ENCODE measurements around the gene GRM8.

Gene GRM8

DNA sequence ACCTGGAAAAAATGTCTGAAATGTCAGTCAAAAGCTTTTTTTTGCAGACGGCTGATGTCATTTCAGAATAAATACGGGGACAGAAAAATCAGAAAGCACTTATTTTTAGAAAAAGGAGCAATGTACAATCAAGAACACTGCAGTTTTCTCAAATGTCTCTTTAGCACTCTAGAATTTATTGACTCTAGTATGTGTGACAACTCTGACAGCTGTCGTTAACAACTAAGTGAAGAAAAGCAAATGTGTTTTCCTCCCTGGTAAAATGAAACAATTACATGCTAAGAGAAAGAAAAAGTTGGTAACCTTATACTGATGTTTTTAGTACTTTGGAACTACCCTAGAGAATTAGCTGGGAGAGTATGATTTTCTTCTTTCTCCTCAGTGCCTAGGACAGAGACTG, 497.4 kb downstream of the GRM8 start:
- H3K4me3 ChIP-seq (ENCODE audit: low read depth, low read length) = no peak overlapping the region

DNA sequence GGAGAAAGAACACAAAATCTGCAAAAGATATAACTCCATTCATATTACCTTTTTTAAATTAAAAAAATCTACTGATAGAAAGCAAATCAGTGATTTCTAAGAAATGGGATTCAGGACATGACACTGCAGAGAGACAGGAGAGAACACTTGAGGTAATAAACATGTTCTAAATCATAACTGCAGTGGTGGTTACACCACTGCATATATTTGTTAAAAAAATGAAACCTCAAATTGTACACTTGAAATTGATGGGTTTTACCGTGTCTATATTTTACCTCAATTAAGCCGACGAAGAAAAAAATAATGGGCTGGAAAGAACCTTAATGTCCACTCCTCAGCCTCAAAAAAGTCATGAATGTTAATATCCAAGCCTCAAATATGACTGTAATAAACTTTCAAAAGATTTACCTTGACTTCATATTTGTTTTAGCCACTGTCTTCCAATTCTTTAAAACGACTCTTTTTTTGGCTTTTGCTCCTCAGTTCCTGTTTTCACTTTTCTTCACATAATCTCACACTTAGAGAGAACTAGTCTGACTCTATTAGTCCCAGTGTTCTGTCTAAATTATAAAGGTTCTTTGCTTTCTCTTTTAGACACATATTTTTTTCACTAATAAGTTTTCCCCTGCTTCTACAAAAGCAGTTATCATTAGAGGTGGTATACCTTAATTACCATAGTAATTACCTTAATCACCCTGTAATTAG, 502.4 kb downstream of the GRM8 start:
- no peak overlapping the region for H3K4me3 ChIP-seq (ENCODE audit: low read depth, low read length)

DNA sequence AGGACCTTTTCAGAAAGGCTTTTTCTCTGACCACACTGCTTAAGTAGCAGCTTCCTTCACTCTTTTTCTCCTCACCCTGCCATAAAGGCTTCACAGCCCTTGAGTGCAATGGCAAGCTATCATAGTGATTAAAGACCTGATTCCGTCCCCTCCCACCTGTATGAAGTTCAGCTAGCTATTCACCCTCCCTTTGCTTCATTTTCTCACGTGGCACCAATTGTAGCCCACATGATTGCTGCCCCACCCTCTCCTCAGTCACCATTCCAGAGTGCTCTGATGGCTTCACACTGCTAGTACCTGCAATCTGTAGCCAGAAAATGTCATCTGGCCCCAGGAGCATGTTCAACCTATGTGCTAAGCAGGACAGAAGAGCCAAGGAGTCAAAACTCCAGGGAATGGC, 523.8 kb downstream of the GRM8 start:
- H3K4me3 ChIP-seq (ENCODE audit: low read depth, low read length) = no peak overlapping the region

DNA sequence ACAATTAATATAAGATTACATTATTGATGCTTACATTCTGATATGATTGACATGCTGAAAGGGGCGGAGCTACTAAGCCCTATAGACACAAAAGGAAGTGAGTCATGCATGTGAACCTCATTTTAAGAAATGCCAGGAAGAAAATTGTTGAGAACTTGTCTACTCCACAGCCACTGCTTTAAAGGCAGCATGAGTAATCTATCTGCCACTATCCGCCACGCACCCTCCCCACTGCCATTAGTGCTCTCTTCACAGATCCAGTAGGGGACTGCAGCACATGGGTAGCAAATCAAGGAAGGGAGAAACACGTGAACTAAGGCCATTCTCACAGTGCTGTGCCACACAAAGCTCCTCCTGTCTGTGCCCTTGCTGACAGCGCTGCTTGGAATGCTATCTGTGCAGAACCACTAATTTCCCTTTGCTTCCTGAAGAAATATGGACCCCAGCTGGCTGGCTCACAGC, 524.8 kb downstream of the GRM8 start:
- H3K4me3 ChIP-seq (ENCODE audit: low read depth, low read length) = no peak overlapping the region

DNA sequence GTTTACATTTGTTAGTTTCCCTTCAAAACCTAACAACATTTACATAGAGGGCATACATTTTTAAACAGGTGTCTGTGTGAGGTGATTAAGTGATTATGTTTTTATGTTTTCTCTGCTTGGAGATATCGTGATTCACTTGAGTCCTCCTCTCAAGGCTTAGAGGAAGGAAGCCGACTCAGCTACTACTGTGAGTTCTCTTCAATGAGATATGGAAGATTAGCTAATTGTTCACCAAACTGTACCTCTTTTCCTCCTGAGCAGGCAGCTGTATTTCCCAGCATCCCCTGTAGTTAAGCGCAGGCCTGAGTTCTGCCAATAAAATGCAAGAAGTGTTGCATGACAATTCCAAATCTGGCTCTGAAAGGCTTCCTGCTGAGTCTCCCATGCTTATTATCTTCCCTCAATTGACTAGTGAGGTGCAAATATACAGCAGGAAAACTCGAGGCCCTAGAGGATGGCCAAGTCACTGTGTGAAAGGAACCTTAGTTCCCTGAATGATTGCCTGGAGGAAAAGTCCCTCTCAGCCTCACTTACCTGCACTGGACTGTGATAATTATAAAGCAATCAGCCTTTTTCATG, 528.7 kb downstream of the GRM8 start:
- H3K4me3 ChIP-seq (ENCODE audit: low read depth, low read length) = no peak overlapping the region

DNA sequence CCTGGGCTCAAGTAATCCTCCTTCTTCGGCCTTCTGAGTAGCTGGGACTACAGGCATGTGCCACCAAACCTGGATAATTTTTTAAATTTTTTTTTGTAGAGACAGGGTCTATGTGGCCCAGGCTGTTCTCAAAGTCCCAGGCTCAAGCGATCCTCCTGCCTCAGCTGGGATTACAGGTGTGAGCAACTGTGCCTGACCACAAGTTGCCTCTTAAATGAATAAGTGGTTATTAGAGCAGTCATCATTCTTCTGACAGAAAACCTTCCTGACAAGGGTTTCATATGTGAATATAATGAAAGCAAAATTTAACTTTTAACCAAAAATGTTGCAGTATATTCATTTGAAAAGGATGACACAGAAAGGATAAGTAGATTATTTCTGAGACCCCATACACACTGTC, 532.5 kb downstream of the GRM8 start:
- H3K4me3 ChIP-seq (ENCODE audit: low read depth, low read length) = no peak overlapping the region

DNA sequence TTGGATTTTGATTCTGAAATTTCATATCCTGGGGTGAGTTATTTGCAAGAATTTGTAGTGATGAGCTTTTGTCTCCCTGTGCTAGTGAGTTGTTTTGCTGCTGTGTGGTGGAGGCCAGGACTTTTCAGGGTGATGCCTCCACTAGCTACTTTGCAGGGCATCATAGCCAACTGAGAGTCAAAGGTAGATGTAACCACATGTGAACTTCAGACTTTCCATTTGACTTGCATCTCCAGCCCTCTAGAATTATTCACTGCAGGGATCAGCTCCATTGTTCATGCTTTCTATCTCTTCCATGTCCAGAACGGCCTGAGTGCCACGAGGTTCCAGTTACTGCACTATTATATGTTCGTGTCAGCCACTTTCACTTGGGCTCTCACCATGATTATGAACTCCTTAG, 534.3 kb downstream of the GRM8 start:
- H3K4me3 ChIP-seq (ENCODE audit: low read depth, low read length) = no peak overlapping the region

DNA sequence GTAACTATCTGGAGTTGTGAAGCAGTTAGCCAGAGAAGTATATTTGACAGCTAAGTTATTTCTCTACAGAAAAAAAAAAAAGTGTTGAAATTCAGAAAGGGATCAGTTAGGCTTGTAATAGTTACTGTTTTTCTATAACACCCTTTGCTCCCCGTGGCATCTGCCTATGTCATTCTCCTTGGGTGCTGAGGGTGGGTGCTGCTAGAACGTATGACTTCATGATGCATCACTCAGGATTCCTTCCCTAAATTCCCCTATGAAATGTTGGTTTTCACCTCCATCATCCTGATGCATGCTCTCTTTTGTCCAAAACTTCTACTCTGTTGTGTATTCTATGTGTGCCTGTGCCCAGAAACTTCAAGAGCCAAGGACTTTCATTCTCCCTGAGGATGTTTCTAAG, 536.4 kb downstream of the GRM8 start:
- no peak overlapping the region for H3K4me3 ChIP-seq (ENCODE audit: low read depth, low read length)

DNA sequence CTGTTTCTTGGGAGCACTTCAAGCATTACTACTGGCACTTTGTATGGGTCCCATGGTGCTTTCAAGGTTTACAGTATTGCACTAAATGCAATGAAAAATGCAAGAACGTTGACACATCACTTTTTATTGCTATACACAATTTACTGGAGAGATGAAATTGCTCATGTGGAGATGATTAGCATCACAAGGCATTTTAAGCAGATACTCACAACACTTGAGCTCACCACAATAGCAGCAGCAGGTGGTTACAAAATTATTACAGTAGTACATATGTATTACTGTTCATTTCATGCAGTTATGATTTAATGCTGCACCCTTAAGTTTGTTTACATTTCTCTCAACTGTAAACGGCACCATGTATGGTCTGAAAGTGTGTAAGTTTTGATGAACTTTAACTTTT, 537.7 kb downstream of the GRM8 start:
- H3K4me3 ChIP-seq (ENCODE audit: low read depth, low read length) = no peak overlapping the region

DNA sequence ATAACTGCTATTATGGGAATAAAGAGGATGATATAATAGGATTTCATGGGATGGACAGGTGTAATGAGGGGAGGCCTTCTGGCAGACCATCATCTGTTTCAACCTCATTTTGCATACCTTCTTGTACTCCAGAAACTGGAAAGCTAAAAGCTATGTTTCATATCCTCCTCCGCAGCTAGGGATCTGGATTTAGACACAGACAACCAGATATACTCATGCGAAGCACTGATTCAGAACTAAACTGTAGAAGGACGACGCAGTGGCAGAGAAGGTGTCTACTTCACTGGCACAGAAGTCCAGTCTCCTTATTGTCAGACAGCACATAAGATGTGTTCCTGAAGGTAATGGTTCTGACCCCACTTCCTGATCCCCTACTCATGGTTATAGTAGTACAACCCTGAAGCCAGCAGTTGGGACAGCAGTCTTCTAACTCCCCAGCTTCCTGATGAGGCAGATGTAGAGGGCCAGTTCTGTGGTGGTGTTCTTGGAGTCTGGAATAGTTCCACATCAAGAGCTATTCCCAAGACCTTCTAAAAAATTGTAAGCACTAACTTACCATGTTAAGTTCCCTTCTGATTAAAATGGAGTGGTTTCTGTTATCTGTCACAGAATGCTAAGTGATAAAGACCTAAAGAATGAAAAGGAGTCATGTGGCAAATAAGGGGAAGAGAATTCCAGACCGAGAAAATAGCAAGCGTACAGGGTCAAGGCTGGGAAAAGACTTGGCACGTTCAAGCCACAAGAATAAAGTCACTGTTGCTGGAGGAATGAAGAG, 550.3 kb downstream of the GRM8 start:
- no peak overlapping the region for H3K4me3 ChIP-seq (ENCODE audit: low read depth, low read length)

DNA sequence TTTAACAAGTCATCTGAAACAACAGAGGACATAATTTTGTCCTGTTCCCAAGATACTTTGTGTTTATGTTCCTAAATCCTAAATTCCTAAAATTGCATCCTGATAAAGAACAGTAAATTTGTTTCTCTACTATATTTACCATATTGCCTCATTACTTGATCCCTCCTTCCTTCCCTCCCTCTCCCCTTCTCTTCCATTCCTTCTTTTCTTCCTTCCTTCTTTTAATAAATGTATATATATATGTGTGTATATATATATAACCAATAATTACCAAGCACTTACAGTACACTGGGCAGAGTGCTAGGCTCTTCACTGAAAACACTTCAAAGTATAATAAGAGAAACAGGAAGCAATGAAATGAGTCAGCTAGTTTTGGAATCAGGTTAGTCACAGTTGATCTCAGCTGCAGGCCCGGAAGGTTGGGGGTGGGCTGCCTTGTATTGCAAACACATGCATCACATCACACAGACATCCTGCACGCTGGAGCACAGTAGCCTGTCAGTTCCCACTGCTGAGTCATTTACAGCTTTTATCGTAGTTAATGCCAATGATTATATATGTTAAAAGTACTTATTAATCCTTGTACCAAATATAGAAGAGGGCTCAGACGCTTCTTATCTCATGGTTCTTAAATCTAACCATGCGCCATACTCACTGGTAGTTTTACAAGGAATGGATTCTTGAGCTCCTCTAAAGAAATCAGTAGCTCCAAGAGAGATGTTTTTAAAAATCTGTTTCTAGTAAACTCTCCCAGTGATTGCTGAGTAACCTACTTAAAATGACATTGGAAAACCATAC, 551.7 kb downstream of the GRM8 start:
- H3K4me3 ChIP-seq (ENCODE audit: low read depth, low read length) = no peak overlapping the region

DNA sequence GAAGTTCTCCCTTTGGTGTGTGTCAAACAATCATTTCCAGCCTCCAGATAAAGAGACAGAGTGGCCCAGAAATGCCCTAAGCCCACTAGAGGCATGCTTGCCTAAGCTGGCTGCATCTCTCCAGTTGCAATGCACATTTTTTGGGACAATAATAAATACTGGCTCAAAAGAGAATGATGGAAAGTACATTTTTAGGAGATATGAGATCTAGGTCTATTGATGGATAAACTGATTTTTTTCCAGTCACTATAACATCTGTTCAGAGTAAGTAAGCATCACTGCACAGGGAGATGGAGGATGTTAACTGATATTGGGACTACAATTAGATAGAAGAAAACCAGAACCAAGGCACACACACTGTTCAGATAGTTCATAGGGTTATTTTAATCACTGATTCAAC, 553.0 kb downstream of the GRM8 start:
- no peak overlapping the region for H3K4me3 ChIP-seq (ENCODE audit: low read depth, low read length)

DNA sequence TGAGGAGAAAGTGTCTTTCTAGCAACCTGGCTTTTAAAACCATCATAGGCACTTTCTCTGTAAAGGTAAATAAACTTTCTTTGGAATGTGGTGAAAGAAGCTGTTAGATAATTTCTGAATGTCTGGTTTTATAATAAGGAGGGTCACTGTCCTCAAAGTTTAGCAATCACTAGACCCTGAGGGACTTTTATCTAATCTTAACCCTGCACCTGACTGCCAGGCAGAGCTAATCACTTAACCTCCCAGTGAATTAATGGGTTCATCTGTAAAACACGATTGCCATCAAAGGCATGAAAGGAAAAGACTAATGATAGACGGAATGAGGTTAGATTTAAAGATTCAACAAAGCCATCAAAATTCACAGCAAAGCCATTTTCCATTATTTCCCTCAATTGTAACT, 553.8 kb downstream of the GRM8 start:
- no peak overlapping the region for H3K4me3 ChIP-seq (ENCODE audit: low read depth, low read length)

DNA sequence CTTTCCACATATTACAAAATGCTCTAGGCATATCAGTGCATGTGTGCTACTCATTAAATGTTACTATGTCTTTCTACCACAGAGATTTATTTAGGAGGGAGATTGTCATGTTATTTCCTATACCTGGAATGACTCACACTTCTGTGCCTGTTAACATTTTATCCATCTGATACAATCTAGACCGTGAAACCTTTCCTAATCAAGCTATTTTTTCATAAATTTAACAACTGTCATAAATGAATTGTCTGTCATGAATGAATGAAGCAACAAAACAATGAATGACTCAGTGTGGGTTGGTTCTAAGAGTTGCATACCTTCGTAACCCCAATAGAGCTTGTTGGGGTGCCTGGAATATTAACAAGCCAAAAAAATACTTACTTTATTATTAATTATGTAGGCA, 554.3 kb downstream of the GRM8 start:
- H3K4me3 ChIP-seq (ENCODE audit: low read depth, low read length) = no peak overlapping the region

DNA sequence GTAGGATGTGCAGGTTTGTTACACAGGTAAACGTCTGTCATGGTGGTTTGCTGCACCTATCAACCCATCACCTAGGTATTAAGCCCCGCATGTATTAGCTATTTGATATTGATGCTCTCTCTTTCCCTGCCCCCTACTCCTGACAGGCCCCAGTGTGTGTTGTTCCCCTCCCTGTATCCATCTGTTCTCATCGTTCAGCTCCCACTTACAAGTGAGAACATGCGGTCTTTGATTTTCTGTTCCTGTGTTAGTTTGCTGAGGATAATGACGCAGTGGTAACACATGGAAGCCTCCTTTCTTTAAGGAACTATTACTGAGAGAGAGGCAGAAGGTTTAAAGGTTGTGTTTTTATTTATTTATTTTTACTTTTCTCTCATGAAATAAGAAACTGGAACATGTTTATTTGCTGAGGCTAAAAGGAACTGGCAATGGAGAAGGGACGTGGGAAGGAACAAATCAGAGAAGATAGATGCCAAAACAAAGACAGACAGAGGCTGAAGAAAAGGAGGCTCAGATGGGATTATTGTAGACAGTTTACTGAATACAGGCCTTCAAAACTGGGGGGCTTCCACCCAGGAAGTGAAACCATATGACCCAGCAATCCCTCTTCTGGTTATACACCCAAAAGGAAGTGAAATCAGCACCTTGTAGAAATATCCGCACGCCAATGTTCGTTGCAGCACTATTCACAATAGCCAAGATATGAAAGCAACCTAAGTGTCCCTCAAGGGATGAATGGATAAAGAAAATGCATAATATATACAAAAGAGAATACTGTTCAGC, 556.3 kb downstream of the GRM8 start:
- no peak overlapping the region for H3K4me3 ChIP-seq (ENCODE audit: low read depth, low read length)

DNA sequence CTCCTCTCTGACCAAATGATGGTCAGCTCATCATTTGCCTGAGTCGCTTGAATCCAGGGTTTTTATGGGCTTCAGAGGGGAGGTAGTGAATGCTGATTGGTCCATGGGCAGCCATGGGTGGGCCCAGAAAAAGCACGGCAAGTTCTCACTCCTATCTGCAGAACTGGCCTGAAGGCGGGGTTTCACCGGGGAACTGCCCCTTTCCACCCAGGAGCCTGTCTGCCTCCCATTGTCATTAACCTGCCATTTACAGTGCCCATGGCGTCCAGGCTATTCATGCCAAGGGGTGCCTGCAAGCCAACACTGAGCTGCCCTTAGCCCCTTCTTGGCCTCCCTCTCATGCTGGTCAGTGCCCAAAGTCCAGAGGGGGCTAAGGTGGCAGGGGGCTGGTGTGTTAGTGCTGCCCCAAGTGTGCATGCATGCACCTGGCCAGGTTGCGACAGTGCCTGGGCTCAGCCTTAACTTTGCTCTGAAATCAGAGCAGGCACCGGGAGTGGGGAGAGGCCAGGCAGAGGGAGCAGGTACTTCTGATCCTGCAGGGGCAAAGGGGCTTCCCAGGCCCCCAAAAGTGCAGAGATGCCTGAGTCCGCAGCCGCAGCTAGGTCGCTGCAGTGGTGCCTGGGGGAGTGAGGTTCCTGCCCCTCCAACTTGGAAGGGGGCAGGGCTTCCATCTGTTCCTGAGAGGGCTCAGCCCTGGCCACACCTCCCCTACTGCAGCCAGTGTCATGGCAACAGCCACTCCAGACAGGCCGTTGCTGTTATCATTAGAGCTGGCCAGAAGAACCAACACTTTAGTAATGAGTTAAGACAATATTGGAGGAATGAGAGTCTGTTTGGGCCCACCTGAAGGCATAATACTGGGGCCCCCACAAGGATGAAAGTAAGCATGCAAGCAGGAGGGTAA, 561.6 kb downstream of the GRM8 start:
- no peak overlapping the region for H3K4me3 ChIP-seq (ENCODE audit: low read depth, low read length)

DNA sequence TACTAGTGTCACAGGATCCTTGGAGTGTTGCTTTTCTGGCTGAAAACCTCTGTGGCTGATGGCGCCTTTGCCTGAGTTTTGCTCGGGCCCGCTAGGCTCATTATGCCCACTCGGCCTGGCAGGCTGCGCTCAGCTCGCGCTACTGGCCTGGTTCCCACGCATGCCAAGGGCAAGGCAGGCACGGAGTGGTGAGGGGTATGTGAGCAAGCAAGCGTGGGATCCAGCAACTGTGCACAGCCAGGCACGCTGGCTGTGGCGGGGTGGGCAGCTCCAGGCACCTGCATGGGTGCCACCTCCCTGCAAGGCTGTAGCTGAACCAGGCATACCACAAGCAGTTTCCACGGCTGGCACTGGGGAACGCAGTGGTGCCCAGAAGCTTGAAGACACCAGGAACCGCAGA, 562.6 kb downstream of the GRM8 start:
- no peak overlapping the region for H3K4me3 ChIP-seq (ENCODE audit: low read depth, low read length)

DNA sequence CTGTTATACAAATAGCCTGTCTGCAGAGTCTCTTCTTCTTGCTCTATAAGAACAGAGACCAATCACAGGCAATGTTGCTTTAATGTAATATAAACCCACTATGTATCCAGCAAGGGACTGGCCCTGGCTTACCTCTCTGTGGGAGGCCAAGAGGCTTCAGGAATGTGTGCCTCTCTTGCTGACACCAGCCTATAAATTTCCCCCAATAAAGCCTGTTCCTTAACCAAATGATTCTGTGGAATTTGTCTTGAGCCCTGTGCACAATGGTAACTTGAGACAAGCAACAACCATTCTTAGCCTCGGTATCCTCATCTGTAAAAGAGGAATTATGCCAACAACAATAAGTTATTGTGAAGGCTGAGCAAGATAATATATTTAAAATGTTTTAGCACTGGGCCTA, 563.7 kb downstream of the GRM8 start:
- H3K4me3 ChIP-seq (ENCODE audit: low read depth, low read length) = no peak overlapping the region

DNA sequence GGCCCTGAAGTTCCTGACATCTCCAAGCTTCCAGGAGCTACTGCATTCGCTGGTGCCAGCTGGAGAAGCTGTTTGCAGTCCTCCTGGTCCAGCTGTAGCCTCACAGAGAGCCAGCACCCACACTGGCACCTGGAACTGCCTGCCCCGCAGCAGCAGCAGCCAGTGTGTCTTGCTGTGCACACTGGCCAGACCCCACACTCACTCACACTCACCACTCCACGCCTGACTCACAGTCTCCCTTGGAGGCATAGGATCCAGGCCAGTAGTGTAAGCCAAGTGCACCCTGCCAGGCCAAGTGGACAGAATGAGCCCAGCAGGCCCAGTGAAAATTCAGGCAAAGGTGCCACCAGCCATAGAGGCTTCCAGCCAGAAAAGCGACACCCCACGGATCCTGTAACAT, 566.3 kb downstream of the GRM8 start:
- no peak overlapping the region for H3K4me3 ChIP-seq (ENCODE audit: low read depth, low read length)

DNA sequence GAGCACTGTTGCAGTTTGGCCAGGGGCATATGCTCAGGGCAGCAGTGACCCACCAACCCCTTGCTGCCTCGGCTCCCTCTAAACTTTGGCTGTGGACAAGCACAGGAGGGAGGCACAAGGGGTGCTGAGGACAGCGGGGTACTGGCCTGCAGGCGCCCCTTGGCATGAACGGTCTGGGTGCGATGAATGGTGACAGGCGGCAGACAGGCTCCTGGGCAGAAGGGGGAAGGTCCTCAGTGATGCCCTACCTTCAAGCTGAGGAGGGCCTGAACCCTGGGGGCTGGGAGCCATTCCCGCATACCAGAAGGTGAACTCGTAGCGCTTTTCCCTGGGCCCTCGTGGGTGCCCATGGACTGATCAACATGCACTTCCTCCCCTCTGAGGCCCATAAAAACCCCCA, 567.1 kb downstream of the GRM8 start:
- H3K4me3 ChIP-seq (ENCODE audit: low read depth, low read length) = no peak overlapping the region
